Fibroblast of lung (primary cell): ENCODE results near the gene ID1.

Experiments
- EZH2 ChIP-seq: IDR thresholded peaks from 2 replicates; pipeline ENCODE4 v1.5.1; 2012; ENCODE audit warnings: low read length, control low read depth, mild to moderate bottlenecking; ENCODE audit errors: missing control alignments
- TF ChIP-seq, protein P1 (sequence below), 2 donors: IDR thresholded peaks in 1 of 2; conservative IDR thresholded peaks in 1 of 2; 1 replicate in 1 of 2; 2 replicates in 1 of 2; pipeline ENCODE4 v1.5.1; 2011 to 2012; ENCODE audit warnings: low read length in 2 of 2, control low read depth in 1 of 2, inconsistent platforms in 1 of 2, low read depth in 1 of 2, mild to moderate bottlenecking in 1 of 2

DNA sequence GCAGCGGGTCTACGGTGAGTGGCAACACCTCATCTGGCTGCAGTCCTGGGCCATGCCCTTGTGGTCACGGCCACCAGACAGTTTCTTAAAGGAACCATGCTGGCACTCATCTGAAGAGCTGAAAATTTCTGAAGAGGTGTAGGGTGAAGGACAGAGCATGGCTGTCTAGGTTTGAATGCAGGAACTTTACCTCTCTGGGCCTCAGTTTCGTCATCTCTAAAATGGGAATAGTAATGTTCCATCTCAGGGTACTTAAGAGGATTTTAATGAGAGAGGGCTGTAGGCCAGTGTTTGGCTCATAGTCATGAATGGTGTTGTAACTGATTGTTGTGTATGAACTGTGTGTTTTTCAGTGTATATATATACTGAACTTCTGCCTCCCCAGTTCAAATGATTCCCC is 38.4 kb downstream of the ID1 start:
- TF ChIP-seq, protein P1, sequence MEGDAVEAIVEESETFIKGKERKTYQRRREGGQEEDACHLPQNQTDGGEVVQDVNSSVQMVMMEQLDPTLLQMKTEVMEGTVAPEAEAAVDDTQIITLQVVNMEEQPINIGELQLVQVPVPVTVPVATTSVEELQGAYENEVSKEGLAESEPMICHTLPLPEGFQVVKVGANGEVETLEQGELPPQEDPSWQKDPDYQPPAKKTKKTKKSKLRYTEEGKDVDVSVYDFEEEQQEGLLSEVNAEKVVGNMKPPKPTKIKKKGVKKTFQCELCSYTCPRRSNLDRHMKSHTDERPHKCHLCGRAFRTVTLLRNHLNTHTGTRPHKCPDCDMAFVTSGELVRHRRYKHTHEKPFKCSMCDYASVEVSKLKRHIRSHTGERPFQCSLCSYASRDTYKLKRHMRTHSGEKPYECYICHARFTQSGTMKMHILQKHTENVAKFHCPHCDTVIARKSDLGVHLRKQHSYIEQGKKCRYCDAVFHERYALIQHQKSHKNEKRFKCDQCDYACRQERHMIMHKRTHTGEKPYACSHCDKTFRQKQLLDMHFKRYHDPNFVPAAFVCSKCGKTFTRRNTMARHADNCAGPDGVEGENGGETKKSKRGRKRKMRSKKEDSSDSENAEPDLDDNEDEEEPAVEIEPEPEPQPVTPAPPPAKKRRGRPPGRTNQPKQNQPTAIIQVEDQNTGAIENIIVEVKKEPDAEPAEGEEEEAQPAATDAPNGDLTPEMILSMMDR (conservative IDR thresholded peaks at IDR 0.05 in 1 of 2, IDR thresholded peaks at IDR 0.05 in 1 of 2; ENCODE audit: low read depth in 1 of 2, low read length in 2 of 2), result no peak
- no peak for TF ChIP-seq EZH2
